Small intestine (tissue), 16 donors: ENCODE measurements around the gene VDAC1. TPM values are rescaled to one million over a fixed set of nuclear protein-coding genes. Genes with fewer than 3 reads are reported as not detected.

ENCODE experiments used
- DNase-seq, 2 donors: peaks; one replicate each; pipeline versions ENCODE4 v3.0.0 to v3.0.0-alpha.2; 2013
- FAIRE-seq: peaks from 2 replicates; lab custom pipeline; 2012; peaks lifted over from hg19 to GRCh38; lab: Jason Lieb, UNC
- H3K27ac ChIP-seq, 3 donors: one replicate each; pipeline ENCODE4 v1.5.1; 2013; ENCODE audit warnings: low read length in 2 of 3, mild to moderate bottlenecking in 2 of 3, control low read depth in 1 of 3, inconsistent platforms in 1 of 3, low read depth in 1 of 3, moderate library complexity in 1 of 3
- H3K27me3 ChIP-seq, 3 donors: one replicate each; pipeline ENCODE4 v1.6.1; 2013; ENCODE audit warnings: low read length in 3 of 3, inconsistent platforms in 1 of 3; ENCODE audit not compliant: control insufficient read depth in 3 of 3, insufficient read depth in 3 of 3
- H3K36me3 ChIP-seq, 3 donors: one replicate each; pipeline ENCODE4 v1.6.1; 2013; ENCODE audit warnings: low read length in 3 of 3, inconsistent platforms in 1 of 3, low read depth in 1 of 3, mild to moderate bottlenecking in 1 of 3, moderate library complexity in 1 of 3; ENCODE audit not compliant: control insufficient read depth in 3 of 3, insufficient read depth in 2 of 3
- H3K4me1 ChIP-seq, 3 donors: one replicate each; pipeline ENCODE4 v1.6.1; 2013; ENCODE audit warnings: low read length in 2 of 3, inconsistent platforms in 1 of 3, low read depth in 1 of 3, mild to moderate bottlenecking in 1 of 3, moderate library complexity in 1 of 3; ENCODE audit not compliant: control insufficient read depth in 3 of 3, insufficient read depth in 2 of 3
- H3K4me3 ChIP-seq, 3 donors: one replicate each; pipeline ENCODE4 v1.5.1; 2013; ENCODE audit warnings: low read length in 3 of 3, control low read depth in 1 of 3, inconsistent platforms in 1 of 3, low read depth in 1 of 3, mild to moderate bottlenecking in 1 of 3, moderate library complexity in 1 of 3
- H3K9me3 ChIP-seq, 2 donors: one replicate each; pipeline ENCODE4 v1.6.1; 2013; ENCODE audit warnings: low read depth in 1 of 2, low read length in 1 of 2; ENCODE audit not compliant: control insufficient read depth in 2 of 2, insufficient read depth in 1 of 2
- WGBS, 3 donors: extraction: QIAGEN DNeasy Blood & Tissue Kit; methylation state at CpG; one replicate each; pipeline ENCODE4 v1.1.7; 2013; 5-methylcytosine and 5-hydroxymethylcytosine counted together
- long read RNA-seq, 10 donors: transcript quantifications; one replicate each; lab custom pipeline, GENCODE V29; 2026
- polyA plus RNA-seq, 4 donors: library from polyadenylated mRNA; stranded (reverse) in 3 of 4; unstranded in 1 of 4; fragments of 200-250 nt in 3 of 4; fragments of 120-200 nt in 1 of 4; gene quantifications; one replicate each; pipeline versions ENCODE4 v1.2.1 to v1.2.3, GENCODE V29; 2013
- donor health status: healthy with polysubstance abuse.
- donor health status: control.
- donor health status: control.
- donor health status: Bipolar disorder and iron deficiency.
- donor health status: healthy.

The VDAC1 gene
- polyA plus RNA-seq: 100 to 1,000 TPM; 213 to 412 (median 281) TPM
- long read RNA-seq, donor 1, transcript VDAC1-206 (3 exons, 694 nt): minor isoform, 6 of 296 reads
- long read RNA-seq, donor 1, transcript VDAC1-203 (9 exons, 1,873 nt): major isoform, 152 of 296 reads
- long read RNA-seq, donor 1, transcript VDAC1-202 (9 exons, 1,807 nt): minor isoform, 33 of 296 reads
- long read RNA-seq, donor 1, transcript VDAC1-207 (4 exons, 635 nt): minor isoform, 50 of 296 reads
- long read RNA-seq, donor 1, partial matches to known transcripts: 48 of 296 reads
- long read RNA-seq, donor 1, other reads (novel, unspliced or antisense): 5 of 296 reads
- long read RNA-seq, donor 2, transcript VDAC1-203 (9 exons, 1,873 nt): major isoform, 44 of 74 reads
- long read RNA-seq, donor 2, transcript VDAC1-207 (4 exons, 635 nt): minor isoform, 17 of 74 reads
- long read RNA-seq, donor 2, transcript VDAC1-202 (9 exons, 1,807 nt): minor isoform, 10 of 74 reads
- long read RNA-seq, donor 2, partial matches to known transcripts: 0 of 74 reads
- long read RNA-seq, donor 2, other reads (novel, unspliced or antisense): 0 of 74 reads
- long read RNA-seq, donor 3, transcript VDAC1-202 (9 exons, 1,807 nt): minor isoform, 11 of 141 reads
- long read RNA-seq, donor 3, transcript VDAC1-207 (4 exons, 635 nt): major isoform, 49 of 141 reads
- long read RNA-seq, donor 3, transcript VDAC1-203 (9 exons, 1,873 nt): minor isoform, 40 of 141 reads
- long read RNA-seq, donor 3, partial matches to known transcripts: 38 of 141 reads
- long read RNA-seq, donor 3, other reads (novel, unspliced or antisense): 0 of 141 reads
- long read RNA-seq, donor 4, partial matches to known transcripts: 0 of 3 reads
- long read RNA-seq, donor 4, other reads (novel, unspliced or antisense): 0 of 3 reads
- long read RNA-seq, donor 5, transcript VDAC1-207 (4 exons, 635 nt): major isoform, 16 of 43 reads
- long read RNA-seq, donor 5, transcript VDAC1-203 (9 exons, 1,873 nt): minor isoform, 10 of 43 reads
- long read RNA-seq, donor 5, partial matches to known transcripts: 11 of 43 reads
- long read RNA-seq, donor 5, other reads (novel, unspliced or antisense): 0 of 43 reads
- long read RNA-seq, donor 6, transcript VDAC1-203 (9 exons, 1,873 nt): major isoform, 71 of 148 reads
- long read RNA-seq, donor 6, transcript VDAC1-202 (9 exons, 1,807 nt): minor isoform, 15 of 148 reads
- long read RNA-seq, donor 6, transcript VDAC1-207 (4 exons, 635 nt): minor isoform, 37 of 148 reads
- long read RNA-seq, donor 6, partial matches to known transcripts: 22 of 148 reads
- long read RNA-seq, donor 6, other reads (novel, unspliced or antisense): 0 of 148 reads
- long read RNA-seq, donor 7, transcript VDAC1-202 (9 exons, 1,807 nt): minor isoform, 45 of 346 reads
- long read RNA-seq, donor 7, transcript VDAC1-203 (9 exons, 1,873 nt): major isoform, 138 of 346 reads
- long read RNA-seq, donor 7, transcript VDAC1-207 (4 exons, 635 nt): minor isoform, 89 of 346 reads
- long read RNA-seq, donor 7, transcript VDAC1-206 (3 exons, 694 nt): minor isoform, 5 of 346 reads
- long read RNA-seq, donor 7, partial matches to known transcripts: 59 of 346 reads
- long read RNA-seq, donor 7, other reads (novel, unspliced or antisense): 7 of 346 reads
- long read RNA-seq, donor 8, transcript VDAC1-203 (9 exons, 1,873 nt): major isoform, 8 of 17 reads
- long read RNA-seq, donor 8, transcript VDAC1-207 (4 exons, 635 nt): minor isoform, 7 of 17 reads
- long read RNA-seq, donor 8, partial matches to known transcripts: 0 of 17 reads
- long read RNA-seq, donor 8, other reads (novel, unspliced or antisense): 0 of 17 reads
- long read RNA-seq, donor 9, transcript VDAC1-203 (9 exons, 1,873 nt): major isoform, 16 of 34 reads
- long read RNA-seq, donor 9, transcript VDAC1-207 (4 exons, 635 nt): minor isoform, 12 of 34 reads
- long read RNA-seq, donor 9, partial matches to known transcripts: 5 of 34 reads
- long read RNA-seq, donor 9, other reads (novel, unspliced or antisense): 0 of 34 reads
- long read RNA-seq, donor 10, transcript VDAC1-207 (4 exons, 635 nt): minor isoform, 36 of 128 reads
- long read RNA-seq, donor 10, transcript VDAC1-203 (9 exons, 1,873 nt): major isoform, 70 of 128 reads
- long read RNA-seq, donor 10, transcript VDAC1-202 (9 exons, 1,807 nt): minor isoform, 16 of 128 reads
- long read RNA-seq, donor 10, partial matches to known transcripts: 5 of 128 reads
- long read RNA-seq, donor 10, other reads (novel, unspliced or antisense): 0 of 128 reads

DNA sequence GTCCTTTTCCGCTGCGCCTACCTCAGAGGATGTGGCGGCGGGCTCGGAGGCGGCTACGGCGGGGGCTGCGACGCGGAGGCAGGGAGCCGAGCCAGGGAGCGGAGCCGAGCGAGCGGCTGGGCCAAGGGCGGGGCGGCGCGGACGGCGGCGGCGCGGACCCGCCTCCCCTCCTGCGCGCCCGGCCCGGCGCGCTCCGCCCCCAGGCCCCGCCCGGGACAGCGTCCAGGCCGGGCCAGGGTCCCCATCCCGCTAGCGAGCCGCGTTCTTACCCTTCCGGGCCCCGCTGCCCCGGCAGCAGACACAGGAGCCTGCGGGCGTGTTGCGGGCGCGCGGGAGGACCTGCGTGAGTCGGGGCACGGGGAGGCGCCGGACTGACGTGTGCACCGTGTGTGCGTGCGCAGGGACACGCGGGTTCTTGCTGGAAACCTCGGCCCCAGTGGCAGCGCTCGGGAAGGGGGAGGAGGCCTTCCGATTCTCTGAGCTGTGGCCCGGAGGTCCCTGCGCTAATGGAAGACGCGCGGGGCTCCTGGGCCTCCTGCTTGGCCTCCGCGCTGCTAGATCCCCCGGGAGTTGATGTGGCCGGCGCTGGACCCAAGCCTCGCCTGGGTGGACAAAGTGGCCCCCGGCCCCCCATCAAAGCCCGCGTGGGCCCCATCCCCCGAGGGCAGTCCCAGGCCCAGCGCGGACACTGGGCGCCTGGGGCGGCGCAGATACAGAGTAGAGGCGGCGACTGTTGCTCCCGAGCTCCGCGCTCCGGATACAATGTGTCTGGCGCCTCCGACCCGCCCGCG, at the start of gene VDAC1:
Gene VDAC1 (minus strand): TSS at position 350 of the 791 bp plus-strand sequence. CDS start 11,963 bp downstream, outside the sequence.
- FAIRE-seq: no peak
- Histone ChIP-seq H3K4me3 (peak within 1 kb of the TSS; percentile 87 to 96 (median 95)), H3K4me1 (peaks cover 7 to 59% (median 16%) of the 10 kb centered on the region in 3 donors)

DNA sequence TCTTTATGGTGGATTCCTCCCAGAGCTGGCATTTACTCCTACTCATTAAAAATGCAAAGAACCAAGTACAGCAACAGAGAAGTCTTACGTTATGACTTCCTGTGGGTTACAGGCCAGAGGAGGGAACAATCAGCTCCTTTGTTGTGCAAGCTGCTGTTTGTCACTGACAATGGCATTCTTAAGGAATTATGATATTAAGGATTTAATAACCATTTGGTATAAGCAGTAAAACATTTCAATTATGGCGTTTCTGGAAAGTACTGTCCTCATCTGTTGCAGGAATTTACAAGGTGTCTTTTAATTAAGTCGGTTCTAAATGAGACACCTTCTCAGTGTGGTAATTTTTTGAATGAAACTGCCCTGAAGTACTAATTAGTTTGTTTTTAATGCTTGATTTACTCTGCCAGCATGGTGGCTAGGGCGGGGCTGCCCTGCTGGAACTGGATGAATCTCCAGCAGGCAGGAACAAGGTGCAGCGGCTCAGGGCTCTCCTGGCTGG, 49.1 kb upstream of the VDAC1 start:
- Histone ChIP-seq H3K4me1 (peaks cover 0 to 5% (median 3%) of the 10 kb centered on the region in 3 donors), H3K27ac (peak overlapping the region in 1 of 3 donors; percentile 83), H3K4me3 (no peak overlapping the region), H3K27me3 (no peaks in the 10 kb centered on the region), H3K36me3 (no peaks in the 10 kb centered on the region), H3K9me3 (no peaks in the 10 kb centered on the region)
- DNase-seq (peak; percentile 36 to 69), FAIRE-seq (no peak)
- 8 to 26% (median 18%) methylated on average over 5 of the region's 5 CpGs for WGBS, 3 donors

More for the DNA sequence above, at the start of gene VDAC1:
- no peaks in the 10 kb centered on the region for H3K27me3 ChIP-seq
- WGBS, 3 donors: 1% methylated on average over 51 to 96 of the region's 96 CpGs
- H3K9me3 ChIP-seq: no peaks in the 10 kb centered on the region
- peak; percentile 82 to 93 for DNase-seq
- H3K36me3 ChIP-seq: peaks cover 0 to 39% (median 0%) of the 10 kb centered on the region in 3 donors
- H3K27ac ChIP-seq: peak within 1 kb of the TSS; percentile 97 to 100 (median 99)

- DNase-seq: no peak
- no peak for FAIRE-seq
- Histone ChIP-seq H3K4me1 (peaks cover 0 to 5% (median 3%) of the 10 kb centered on the region in 3 donors), H3K27ac (peak overlapping the region in 1 of 3 donors; percentile 68), H3K9me3 (no peaks in the 10 kb centered on the region), H3K4me3 (no peak overlapping the region), H3K27me3 (no peaks in the 10 kb centered on the region), H3K36me3 (no peaks in the 10 kb centered on the region)
- 62 to 68% (median 67%) methylated on average over 8 of the region's 8 CpGs for WGBS, 3 donors
These were observed 48.6 kb upstream of the VDAC1 start for GRCh38 chr5:134053314-134053839.

DNA sequence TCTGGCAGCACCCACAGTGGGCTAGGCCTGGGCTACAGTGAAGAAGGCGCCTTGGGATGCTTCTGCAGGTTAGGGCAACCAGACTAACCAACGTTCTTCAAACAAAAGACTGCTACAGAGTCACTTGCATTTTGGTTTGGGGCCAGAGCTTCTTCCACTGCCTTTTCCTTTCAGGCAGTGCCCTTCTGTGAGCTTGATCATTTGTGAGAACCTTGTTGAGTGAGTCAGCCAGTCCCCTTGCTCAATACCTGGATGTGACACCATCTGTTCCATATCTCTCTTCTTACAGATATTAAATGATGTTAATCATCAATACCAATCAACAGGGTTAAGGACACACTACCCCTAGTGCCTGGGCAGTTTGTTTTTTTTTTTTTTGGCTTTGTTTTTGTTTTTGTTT, 46.5 kb upstream of the VDAC1 start:
- Histone ChIP-seq H3K27ac (no peak overlapping the region), H3K36me3 (no peaks in the 10 kb centered on the region), H3K27me3 (no peaks in the 10 kb centered on the region), H3K9me3 (no peaks in the 10 kb centered on the region), H3K4me3 (no peak overlapping the region), H3K4me1 (peaks cover 0 to 14% (median 5%) of the 10 kb centered on the region in 3 donors)
- no peak for FAIRE-seq
- DNase-seq: no peak
- WGBS, 3 donors: 74 to 80% (median 76%) methylated on average over 2 of the region's 2 CpGs

DNA sequence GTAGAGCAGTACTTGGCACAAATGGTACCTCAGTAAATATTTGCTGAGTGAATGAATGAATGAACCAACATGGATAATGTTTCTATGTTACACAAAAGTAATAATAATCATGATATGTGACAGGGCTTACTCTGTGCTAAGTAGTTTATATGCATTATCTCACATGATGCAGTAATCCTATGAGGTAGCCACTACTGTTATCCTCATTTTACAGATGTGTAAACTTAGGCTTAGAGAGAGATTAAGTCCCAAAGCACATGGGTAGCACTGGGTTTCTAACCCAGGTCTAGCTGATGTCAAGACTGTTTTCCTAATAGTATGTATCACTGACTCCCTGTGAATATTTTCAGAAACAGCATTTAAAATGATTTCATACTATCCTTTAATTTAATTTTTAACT, 44.1 kb upstream of the VDAC1 start:
- no peak overlapping the region for H3K27ac ChIP-seq
- H3K36me3 ChIP-seq: no peaks in the 10 kb centered on the region
- no peak for DNase-seq
- no peak overlapping the region for H3K4me3 ChIP-seq
- FAIRE-seq: no peak
- no peaks in the 10 kb centered on the region for H3K9me3 ChIP-seq
- H3K4me1 ChIP-seq: peaks cover 0 to 11% (median 3%) of the 10 kb centered on the region in 3 donors
- no peaks in the 10 kb centered on the region for H3K27me3 ChIP-seq

DNA sequence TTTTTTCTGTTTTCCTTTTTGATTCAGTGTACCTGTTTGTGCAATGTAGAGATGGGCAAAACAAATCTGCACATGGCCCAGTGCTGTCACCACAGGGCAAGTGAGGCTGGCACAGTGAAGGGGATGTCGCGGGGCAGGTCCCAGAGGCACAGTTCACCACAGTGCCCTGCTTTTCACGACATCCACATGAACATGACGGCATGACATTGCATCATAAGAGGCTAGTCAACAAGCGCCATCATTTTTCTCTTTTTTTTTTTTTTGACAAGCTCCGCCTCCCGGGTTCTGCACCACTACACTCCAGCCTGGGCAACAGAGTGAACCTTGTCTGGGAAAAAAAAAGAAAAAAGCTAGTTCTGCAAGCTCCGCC, 42.9 kb upstream of the VDAC1 start:
- FAIRE-seq (no peak), DNase-seq (no peak)
- H3K27ac ChIP-seq: no peak overlapping the region
- H3K9me3 ChIP-seq: no peaks in the 10 kb centered on the region
- no peaks in the 10 kb centered on the region for H3K27me3 ChIP-seq
- no peak overlapping the region for H3K4me3 ChIP-seq
- no peaks in the 10 kb centered on the region for H3K36me3 ChIP-seq
- 90 to 97% (median 96%) methylated on average over 6 to 8 of the region's 8 CpGs for WGBS, 3 donors
- H3K4me1 ChIP-seq: peaks cover 0 to 11% (median 0%) of the 10 kb centered on the region in 3 donors
